CD4-positive, alpha-beta T cell treated with Interleukin-17A for 1 hour (primary cell): ENCODE results near the gene ZNF23.

Source experiments
- DNase-seq: peaks from one replicate; pipeline ENCODE4 v3.0.0-alpha.2; 2020

Gene ZNF23

GRCh38 chr16:71425746-71426068 is 36.3 kb downstream of the ZNF23 start:
- DNase-seq: no peak

DNA sequence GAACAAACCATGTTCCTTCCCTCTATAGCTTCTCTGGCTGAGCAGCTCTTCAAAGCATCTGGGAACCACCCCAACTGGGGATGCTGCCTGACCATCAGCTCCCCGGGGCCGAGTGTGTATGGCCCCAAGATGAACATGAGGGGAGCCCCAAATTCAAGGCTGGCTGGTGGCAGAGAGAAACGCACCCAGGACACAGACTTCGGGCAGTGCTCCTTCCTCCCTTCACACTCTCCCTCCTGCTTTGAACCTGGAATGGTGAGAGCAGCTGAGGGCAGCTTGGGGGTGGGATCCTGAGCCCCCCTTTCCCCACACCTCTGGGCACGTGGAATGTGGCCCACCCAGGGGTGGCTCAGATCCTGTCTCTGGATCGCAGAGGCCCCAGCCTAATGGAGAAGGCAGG is 37.4 kb downstream of the ZNF23 start:
- DNase-seq: no peak

- no peak for DNase-seq
Measured at GRCh38 chr16:71423865-71424264, 38.2 kb downstream of the ZNF23 start.

- no peak for DNase-seq
Measured at GRCh38 chr16:71423016-71423415, 39.0 kb downstream of the ZNF23 start.

GRCh38 chr16:71421911-71422310 is 40.1 kb downstream of the ZNF23 start:
- peak; percentile 20 for DNase-seq

- no peak for DNase-seq
Measured at GRCh38 chr16:71414038-71414437, 48.0 kb downstream of the ZNF23 start.

- no peak for DNase-seq
Measured at GRCh38 chr16:71413341-71413740, 48.7 kb downstream of the ZNF23 start.

GRCh38 chr16:71412270-71413160 is 49.5 kb downstream of the ZNF23 start:
- DNase-seq: peak; percentile 65

DNA sequence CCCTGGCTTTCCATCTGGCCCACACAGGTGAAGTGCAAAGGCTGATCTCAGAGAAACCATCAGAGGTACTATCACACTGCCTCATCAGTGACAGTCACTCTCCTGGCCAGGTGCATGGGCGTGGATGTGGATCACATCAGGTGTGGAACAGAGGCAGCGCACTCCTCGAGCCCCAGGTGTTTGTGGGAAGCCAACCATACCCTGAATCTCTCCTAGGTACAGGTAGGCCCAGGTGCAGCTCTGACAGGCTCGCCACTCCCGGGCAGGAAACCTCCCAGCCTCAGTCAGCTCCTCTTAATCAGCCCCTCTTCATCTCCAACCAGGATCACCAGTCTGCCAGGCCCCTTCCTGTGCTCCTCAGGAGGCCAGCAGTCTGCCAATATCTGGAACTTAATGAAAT is 51.9 kb downstream of the ZNF23 start:
- no peak for DNase-seq

DNA sequence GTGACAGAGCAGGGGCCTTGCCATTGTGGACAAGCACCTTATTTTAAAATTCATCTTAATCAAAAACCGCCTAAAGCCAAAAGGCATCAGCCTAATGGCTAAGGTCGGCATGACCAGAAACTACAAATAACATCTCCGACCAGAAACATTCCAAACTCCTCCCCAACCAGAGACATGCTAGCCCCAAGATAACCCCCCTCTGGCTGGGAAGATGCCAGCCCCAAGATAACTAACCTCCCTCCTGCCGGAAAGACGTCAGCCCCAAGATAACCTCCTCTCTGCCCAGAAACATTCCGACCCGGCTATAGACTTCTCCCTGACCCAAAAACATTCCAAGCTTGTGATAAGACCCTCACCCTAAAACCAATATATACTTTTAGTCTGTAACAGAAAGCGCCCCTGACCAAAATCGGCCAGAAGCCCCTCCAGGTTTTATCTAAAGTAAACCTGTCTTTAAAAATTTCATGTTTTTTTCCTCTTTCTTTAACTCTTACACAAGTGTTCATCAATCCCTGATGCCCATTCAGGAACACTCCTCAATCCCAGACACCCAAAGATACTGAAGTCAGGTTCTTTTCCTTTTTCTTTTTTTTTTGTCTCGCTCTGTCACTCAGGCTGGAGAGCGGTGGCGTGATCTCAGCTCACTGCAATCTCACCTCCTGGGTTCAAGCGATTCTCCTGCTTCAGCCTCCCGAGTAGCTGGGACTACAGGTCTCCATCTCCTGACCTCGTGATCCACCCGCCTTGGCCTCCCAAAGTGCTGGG is 52.9 kb downstream of the ZNF23 start:
- DNase-seq: no peak

GRCh38 chr16:71408536-71408935 is 53.5 kb downstream of the ZNF23 start:
- no peak for DNase-seq

DNA sequence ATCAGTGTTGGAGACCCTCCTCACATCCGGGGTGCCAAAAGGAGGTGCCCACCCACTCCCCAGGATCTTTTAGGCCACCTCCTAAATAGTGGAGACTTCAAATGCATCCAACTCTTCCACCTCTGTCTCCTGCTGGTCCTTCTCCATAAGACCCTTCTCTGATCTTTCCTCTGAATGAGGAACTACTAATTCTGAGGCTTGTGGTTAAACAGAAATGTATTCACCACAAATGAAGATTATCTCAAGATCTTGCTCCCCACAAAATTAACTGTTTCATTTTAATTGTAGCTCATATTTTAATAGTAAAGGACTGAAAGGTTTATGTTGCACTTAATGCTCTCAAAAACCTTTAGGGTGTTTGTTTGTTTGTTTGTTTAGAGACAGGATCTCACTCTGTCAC is 54.3 kb downstream of the ZNF23 start:
- DNase-seq: no peak

GRCh38 chr16:71406724-71407123 is 55.3 kb downstream of the ZNF23 start:
- DNase-seq: no peak

DNA sequence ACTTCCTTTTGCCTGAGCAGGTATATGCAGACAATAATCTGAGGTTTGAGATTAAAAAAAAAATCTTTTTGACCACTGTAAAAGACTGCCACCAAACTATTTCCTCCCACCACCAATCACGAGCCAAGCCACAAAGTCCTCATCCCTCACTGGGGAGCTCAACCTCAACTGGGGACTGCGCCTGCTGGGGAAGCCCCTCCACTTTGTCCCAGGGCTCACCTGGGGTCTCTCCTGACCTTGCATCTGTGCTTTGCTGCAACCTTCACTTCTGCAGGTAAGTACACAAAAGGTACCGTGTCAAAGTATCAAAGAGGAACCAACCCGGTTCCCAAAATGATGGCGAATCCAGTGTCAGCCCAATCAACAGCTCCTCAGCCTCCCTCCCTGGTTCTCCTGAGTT is 55.7 kb downstream of the ZNF23 start:
- DNase-seq: no peak

DNA sequence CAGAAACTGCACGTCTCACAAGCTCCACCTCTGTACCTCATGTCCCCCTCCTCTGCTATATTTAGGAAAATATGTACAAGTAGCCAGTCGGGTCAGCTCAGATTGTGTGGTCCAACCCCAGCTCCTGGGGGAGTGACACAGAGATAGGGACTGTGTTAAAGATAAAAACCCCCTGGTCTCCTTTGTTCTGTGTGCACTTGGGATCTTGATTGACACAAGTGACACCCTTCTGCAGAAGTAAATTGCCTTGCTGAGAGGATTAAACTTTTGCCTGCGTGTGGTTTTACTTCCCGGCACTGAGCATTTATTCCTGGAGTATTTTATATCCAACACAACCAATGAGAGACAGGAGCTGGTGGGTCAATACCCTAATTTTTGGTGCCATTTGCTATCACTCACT is 57.7 kb downstream of the ZNF23 start:
- no peak for DNase-seq

- no peak for DNase-seq
Measured at GRCh38 chr16:71402674-71403073, 59.4 kb downstream of the ZNF23 start.

- no peak for DNase-seq
Measured at GRCh38 chr16:71402007-71402406, 60.0 kb downstream of the ZNF23 start.

DNA sequence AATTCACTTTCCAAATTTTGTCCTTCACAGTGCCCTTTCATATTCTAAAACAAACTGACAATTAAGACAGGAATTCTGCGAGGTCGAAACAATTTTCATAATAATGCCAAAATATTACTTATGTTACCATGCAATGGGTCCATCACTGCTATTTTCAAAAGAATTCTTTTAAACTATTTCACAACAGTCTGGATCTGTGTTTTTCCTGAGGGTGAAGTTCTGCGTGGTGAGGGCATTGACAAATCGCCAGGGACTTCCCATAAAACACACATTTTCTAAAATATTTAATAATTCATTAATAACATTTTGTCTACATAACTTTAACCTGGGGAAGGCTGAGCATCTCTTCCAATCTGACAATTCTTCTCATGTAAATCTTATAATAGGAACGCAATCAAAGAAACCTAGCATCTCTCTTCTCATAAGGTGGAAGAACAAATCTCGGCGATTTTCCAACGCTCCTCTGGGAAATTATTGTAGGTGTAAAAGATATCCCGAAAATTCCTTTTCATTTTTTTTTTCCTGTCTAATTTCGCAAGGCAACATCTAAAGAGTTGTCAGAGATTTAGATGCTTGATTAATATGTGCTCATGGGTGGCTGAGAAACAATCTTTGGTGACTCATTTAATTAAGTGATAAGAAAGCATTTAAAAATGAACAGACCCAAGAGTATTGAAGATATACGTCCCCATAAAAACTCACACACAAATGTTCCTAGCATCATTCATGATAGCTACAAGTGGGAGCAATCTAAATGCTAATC is 62.1 kb downstream of the ZNF23 start:
- DNase-seq: no peak
